ENCODE results near the gene GAGE12J. TPM values are rescaled to one million over a fixed set of nuclear protein-coding genes. Genes with fewer than 3 reads are reported as not detected.

Gene GAGE12J
- total and polyA plus RNA-seq, 2 donors (not counting 3 experiments of a cell fraction or from before 2014, with no cell fraction given), result not detected

GRCh38 chrX:49300703-49301102 is 21.1 kb upstream of the GAGE12J start:
- Histone ChIP-seq H3K4me3 (replicated peaks in 1 of 3; ENCODE audit: insufficient read depth in 1 of 3, low read depth in 1 of 3, low read length in 3 of 3) (no peak overlapping the region), H3K9ac (replicated peaks; ENCODE audit: extremely low read depth, insufficient read depth, low read length) (no peak overlapping the region), H4K20me1 (replicated peaks; ENCODE audit: control insufficient read depth, extremely low read depth, insufficient read depth, low read length) (no peaks in the 10 kb centered on the region), H3K4me1 (ENCODE audit: control insufficient read depth, extremely low read depth, insufficient read depth, low read length) (no peaks in the 10 kb centered on the region), H3K79me2 (ENCODE audit: control insufficient read depth, insufficient read depth, low read length) (no peaks in the 10 kb centered on the region), H3K4me2 (ENCODE audit: insufficient read depth, low read length) (no peak overlapping the region), H3K9me1 (replicated peaks; ENCODE audit: control insufficient read depth, extremely low read depth, insufficient read depth, low read length) (no peaks in the 10 kb centered on the region), H3K27ac (ENCODE audit: insufficient read depth, low read depth, low read length) (no peak overlapping the region), H3K36me3 (ENCODE audit: control insufficient read depth in 2 of 2, extremely low read depth in 1 of 2, insufficient read depth in 2 of 2, low read length in 2 of 2) (no peaks in the 10 kb centered on the region), H3K27me3 (ENCODE audit: control insufficient read depth in 2 of 2, insufficient read depth in 2 of 2, low read length in 2 of 2) (no peaks in the 10 kb centered on the region), H2AFZ (ENCODE audit: low read depth, low read length) (no peak overlapping the region), H3K9me3 (replicated peaks; ENCODE audit: control insufficient read depth, insufficient read depth, low read length) (no peaks in the 10 kb centered on the region)
- intact Hi-C loops (cut with micrococcal nuclease), result no loop called here
- ChIA-PET CTCF (no interaction called here), POLR2A (no interaction called here)
- no TSS peak for BruUV-seq (replicated peaks)
- no peak for FAIRE-seq
- dilution Hi-C loops (cut with MboI; ENCODE audit: extremely low pct_ligation_motif_present, low sequenced_read_pairs), result no loop called here
- no peak for DNase-seq (ENCODE audit: low read depth, low spot score)
- TF ChIP-seq JUN (IDR thresholded peaks at IDR 0.05; ENCODE audit: borderline replicate concordance, insufficient read depth, insufficient read length, low read depth), result no peak
- no peak for TF ChIP-seq CTCF (IDR thresholded peaks at IDR 0.05; ENCODE audit: extremely low read depth in 1 of 2, insufficient read depth in 1 of 2, low read depth in 1 of 2, low read length in 2 of 2)
- no peak for TF ChIP-seq EZH2 (IDR thresholded peaks at IDR 0.05; ENCODE audit: borderline replicate concordance, low read depth, low read length, severe bottlenecking)
- no peak for TF ChIP-seq MYC (IDR thresholded peaks at IDR 0.05; ENCODE audit: low read depth, low read length)
- no peak for TF ChIP-seq POLR2AphosphoS5 (IDR thresholded peaks at IDR 0.05; ENCODE audit: insufficient read depth, low read depth, low read length)
- no peak for TF ChIP-seq MAX (IDR thresholded peaks at IDR 0.05; ENCODE audit: insufficient read depth, insufficient read length)
- no peak for TF ChIP-seq FOS (IDR thresholded peaks at IDR 0.05; ENCODE audit: borderline replicate concordance, insufficient read depth, low read length)
- TF ChIP-seq GATA2 (IDR thresholded peaks at IDR 0.05; ENCODE audit: insufficient read depth, insufficient read length, low read depth, low read length), result no peak
- no peak for TF ChIP-seq POLR2A (IDR thresholded peaks at IDR 0.05; ENCODE audit: low read depth, low read length)

Measured in endothelial cell of umbilical vein (primary cell).